ENCODE data around the gene BCDIN3D.

- TF ChIP-seq ZNF263 (CRISPR knock-in tag; IDR thresholded peaks at IDR 0.05; ENCODE audit: low read depth), result no peak
- no peak for TF ChIP-seq USF1 (CRISPR knock-in tag; IDR thresholded peaks at IDR 0.05)
- TF ChIP-seq CTCF (IDR thresholded peaks at IDR 0.05), result no peak
- TF ChIP-seq TEAD4 (CRISPR knock-in tag; IDR thresholded peaks at IDR 0.05), result no peak
- TF ChIP-seq FOXJ3 (CRISPR knock-in tag; IDR thresholded peaks at IDR 0.05; ENCODE audit: borderline replicate concordance), result no peak
- no peak for TF ChIP-seq ZNF232 (CRISPR knock-in tag; IDR thresholded peaks at IDR 0.05)
- TF ChIP-seq, protein P1, sequence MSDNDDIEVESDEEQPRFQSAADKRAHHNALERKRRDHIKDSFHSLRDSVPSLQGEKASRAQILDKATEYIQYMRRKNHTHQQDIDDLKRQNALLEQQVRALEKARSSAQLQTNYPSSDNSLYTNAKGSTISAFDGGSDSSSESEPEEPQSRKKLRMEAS (CRISPR knock-in tag; IDR thresholded peaks at IDR 0.05), result no peak
Observed at GRCh38 chr12:49811136-49811535, 31.8 kb downstream of the BCDIN3D start.

All from WTC11 (cell line).